ENCODE data around the gene LGALS16.

- TF ChIP-seq, protein P1, sequence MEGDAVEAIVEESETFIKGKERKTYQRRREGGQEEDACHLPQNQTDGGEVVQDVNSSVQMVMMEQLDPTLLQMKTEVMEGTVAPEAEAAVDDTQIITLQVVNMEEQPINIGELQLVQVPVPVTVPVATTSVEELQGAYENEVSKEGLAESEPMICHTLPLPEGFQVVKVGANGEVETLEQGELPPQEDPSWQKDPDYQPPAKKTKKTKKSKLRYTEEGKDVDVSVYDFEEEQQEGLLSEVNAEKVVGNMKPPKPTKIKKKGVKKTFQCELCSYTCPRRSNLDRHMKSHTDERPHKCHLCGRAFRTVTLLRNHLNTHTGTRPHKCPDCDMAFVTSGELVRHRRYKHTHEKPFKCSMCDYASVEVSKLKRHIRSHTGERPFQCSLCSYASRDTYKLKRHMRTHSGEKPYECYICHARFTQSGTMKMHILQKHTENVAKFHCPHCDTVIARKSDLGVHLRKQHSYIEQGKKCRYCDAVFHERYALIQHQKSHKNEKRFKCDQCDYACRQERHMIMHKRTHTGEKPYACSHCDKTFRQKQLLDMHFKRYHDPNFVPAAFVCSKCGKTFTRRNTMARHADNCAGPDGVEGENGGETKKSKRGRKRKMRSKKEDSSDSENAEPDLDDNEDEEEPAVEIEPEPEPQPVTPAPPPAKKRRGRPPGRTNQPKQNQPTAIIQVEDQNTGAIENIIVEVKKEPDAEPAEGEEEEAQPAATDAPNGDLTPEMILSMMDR (conservative IDR thresholded peaks at IDR 0.05 in 1 of 2, IDR thresholded peaks at IDR 0.05 in 1 of 2; ENCODE audit: extremely low read depth in 1 of 2, insufficient read depth in 1 of 2, low read depth in 1 of 2, low read length in 2 of 2), result no peak
- no peak for TF ChIP-seq EZH2 (IDR thresholded peaks at IDR 0.05; ENCODE audit: borderline replicate concordance, low read length)
Measured at GRCh38 chr19:39684267-39684666, 28.6 kb downstream of the LGALS16 start.

Data from mammary epithelial cell (primary cell).